ENCODE results near the gene ABCB11. TPM values are rescaled to one million over a fixed set of nuclear protein-coding genes. Genes with fewer than 3 reads are reported as not detected.

ABCB11 gene
- total RNA-seq, 1 donor from 2014 or later: 0.05 TPM

DNA sequence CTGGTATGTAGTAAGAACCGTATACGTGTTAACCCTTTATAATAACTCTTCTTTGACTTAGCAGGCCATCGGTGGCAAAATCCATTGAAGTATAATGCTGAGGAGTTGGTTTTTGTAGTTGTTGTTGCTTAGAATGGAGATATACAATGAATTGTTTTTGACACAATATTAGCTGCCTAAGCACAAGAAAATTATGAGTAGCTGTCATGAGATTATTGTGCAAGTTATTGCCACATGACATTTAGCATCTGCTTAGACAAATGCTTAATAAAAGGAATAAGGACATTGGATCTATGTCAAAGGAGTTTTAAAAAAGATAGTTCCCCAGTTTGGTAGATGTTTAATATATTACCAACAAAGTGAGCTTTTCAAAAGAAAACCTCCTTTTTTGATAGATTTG lies 59.9 kb downstream of the ABCB11 start:
- H3K27ac ChIP-seq (replicated peaks): no peak overlapping the region
- DNase-seq: no peak
- H3K36me3 ChIP-seq: no peaks in the 10 kb centered on the region
- peaks cover 5% of the 10 kb centered on the region for H3K4me1 ChIP-seq
- H3K9me3 ChIP-seq (replicated peaks): no peaks in the 10 kb centered on the region
- TF ChIP-seq, protein P1, sequence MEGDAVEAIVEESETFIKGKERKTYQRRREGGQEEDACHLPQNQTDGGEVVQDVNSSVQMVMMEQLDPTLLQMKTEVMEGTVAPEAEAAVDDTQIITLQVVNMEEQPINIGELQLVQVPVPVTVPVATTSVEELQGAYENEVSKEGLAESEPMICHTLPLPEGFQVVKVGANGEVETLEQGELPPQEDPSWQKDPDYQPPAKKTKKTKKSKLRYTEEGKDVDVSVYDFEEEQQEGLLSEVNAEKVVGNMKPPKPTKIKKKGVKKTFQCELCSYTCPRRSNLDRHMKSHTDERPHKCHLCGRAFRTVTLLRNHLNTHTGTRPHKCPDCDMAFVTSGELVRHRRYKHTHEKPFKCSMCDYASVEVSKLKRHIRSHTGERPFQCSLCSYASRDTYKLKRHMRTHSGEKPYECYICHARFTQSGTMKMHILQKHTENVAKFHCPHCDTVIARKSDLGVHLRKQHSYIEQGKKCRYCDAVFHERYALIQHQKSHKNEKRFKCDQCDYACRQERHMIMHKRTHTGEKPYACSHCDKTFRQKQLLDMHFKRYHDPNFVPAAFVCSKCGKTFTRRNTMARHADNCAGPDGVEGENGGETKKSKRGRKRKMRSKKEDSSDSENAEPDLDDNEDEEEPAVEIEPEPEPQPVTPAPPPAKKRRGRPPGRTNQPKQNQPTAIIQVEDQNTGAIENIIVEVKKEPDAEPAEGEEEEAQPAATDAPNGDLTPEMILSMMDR (IDR thresholded peaks at IDR 0.05; ENCODE audit: borderline replicate concordance): no peak
- no peak overlapping the region for H3K4me3 ChIP-seq
- intact Hi-C loops (cut with micrococcal nuclease): no loop called here
- no peaks in the 10 kb centered on the region for H3K27me3 ChIP-seq (ENCODE audit: low read depth)

DNA sequence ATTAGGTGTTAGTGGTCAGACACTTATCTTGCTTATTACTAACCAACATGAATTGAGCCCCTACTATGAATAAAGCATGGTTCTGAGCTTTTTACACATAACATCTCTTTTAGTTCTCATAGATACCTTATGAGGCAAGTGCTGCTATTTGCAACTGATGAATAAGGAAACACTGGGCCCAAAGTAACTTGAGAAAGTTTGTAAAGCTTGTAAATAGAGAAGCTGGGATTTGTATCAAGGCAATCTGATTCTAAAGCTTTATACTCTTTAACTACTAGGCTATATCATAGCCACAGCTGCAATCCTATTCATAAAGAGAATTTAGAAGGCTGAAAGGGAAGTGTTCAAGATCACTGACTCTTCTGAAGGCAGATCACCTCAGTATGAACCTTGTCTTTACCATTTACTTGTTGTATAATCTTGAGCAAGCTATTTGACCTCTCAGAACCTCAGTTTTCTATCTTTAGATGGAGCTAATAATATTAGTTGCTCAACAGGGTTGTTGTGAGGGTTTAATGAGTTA lies 60.4 kb downstream of the ABCB11 start:
- no peak overlapping the region for H3K27ac ChIP-seq (replicated peaks)
- no peaks in the 10 kb centered on the region for H3K9me3 ChIP-seq (replicated peaks)
- DNase-seq: no peak
- peaks cover under 1% of the 10 kb centered on the region for H3K4me1 ChIP-seq
- H3K36me3 ChIP-seq: no peaks in the 10 kb centered on the region
- intact Hi-C loops (cut with micrococcal nuclease): no loop called here
- no peaks in the 10 kb centered on the region for H3K27me3 ChIP-seq (ENCODE audit: low read depth)
- TF ChIP-seq, protein P1 (IDR thresholded peaks at IDR 0.05; ENCODE audit: borderline replicate concordance): no peak
- H3K4me3 ChIP-seq: no peak overlapping the region

DNA sequence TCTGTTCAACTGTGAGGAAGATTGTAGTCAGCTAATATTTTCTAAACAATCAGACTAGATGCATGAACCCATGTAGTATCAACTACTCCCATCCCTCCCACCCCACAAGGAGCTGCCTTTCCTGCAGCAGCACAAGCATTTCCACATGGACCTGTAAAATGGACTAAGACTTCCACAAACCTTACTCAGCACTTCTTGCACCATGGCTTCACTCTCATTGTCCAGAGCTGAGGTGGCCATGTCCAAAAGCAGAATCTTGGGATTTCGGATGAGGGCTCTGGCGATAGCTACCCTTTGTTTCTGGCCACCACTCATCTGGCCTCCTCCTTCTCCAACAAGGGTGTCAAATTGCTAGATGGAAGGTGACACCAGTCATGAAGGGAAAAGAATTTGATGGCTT lies 61.3 kb downstream of the ABCB11 start:
- no peaks in the 10 kb centered on the region for H3K4me1 ChIP-seq
- TF ChIP-seq, protein P1 (IDR thresholded peaks at IDR 0.05; ENCODE audit: borderline replicate concordance): no peak
- no peaks in the 10 kb centered on the region for H3K36me3 ChIP-seq
- no peak overlapping the region for H3K27ac ChIP-seq (replicated peaks)
- H3K9me3 ChIP-seq (replicated peaks): no peaks in the 10 kb centered on the region
- intact Hi-C loops (cut with micrococcal nuclease): loop anchor here (10.0 kb wide), 2 partner anchors 145 to 175 kb away; no protein-coding TSS in a partner anchor
- H3K4me3 ChIP-seq: no peak overlapping the region
- no peaks in the 10 kb centered on the region for H3K27me3 ChIP-seq (ENCODE audit: low read depth)
- no peak for DNase-seq

DNA sequence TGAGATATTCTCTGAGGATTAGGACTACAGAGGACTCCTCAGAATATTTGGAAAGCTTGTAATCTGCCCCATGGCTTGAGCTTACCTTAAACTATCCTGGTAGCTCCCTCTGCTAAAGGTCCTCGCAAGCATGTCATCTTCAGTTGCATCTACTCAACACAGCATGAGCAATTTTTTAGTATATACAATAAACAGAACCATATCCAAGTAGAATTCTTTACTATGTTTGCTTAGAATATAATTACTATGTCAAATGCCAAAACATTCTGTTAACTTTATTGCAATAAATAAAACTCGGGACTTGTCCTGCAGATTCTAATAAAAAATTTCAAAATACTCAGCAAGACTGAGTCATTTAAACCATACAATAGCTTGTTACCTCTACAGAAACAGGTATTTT lies 62.8 kb downstream of the ABCB11 start:
- H3K27me3 ChIP-seq (ENCODE audit: low read depth): no peaks in the 10 kb centered on the region
- no peak overlapping the region for H3K4me3 ChIP-seq
- TF ChIP-seq, protein P1 (IDR thresholded peaks at IDR 0.05; ENCODE audit: borderline replicate concordance): no peak
- H3K27ac ChIP-seq (replicated peaks): no peak overlapping the region
- no peak for DNase-seq
- no peaks in the 10 kb centered on the region for H3K36me3 ChIP-seq
- H3K9me3 ChIP-seq (replicated peaks): no peaks in the 10 kb centered on the region
- intact Hi-C loops (cut with micrococcal nuclease): loop anchor here (10.0 kb wide), 2 partner anchors 146 to 176 kb away; no protein-coding TSS in a partner anchor
- H3K4me1 ChIP-seq: no peaks in the 10 kb centered on the region

DNA sequence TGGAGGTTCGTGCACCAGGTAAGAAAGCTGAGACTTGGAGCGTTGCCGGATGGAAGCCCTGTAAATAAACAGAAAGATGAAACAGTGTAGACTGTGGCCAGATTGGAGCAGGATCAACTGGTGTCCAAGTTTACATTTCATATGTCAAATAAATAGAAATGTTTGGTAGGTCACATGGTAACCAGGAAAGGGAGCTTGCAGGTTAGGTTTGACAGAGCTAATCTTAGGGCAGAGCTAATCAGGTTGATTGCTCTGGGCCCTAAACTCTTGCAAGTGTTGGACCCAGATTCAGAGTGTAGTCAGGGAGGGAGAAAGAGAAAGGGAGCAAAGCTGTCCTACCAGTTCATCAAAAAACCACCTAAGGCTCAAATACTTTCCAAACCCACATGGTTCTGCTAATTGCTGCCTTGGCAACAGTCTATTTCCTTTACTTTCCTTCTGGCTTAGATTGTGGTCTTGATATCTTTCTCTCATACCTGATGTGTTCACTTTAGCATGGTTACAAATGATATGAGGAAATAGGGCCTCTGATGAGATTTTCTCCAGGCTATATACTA lies 66.8 kb downstream of the ABCB11 start:
- Histone ChIP-seq H3K4me1 (no peaks in the 10 kb centered on the region), H3K27ac (replicated peaks) (no peak overlapping the region), H3K36me3 (no peaks in the 10 kb centered on the region), H3K4me3 (no peak overlapping the region), H3K9me3 (replicated peaks) (no peaks in the 10 kb centered on the region), H3K27me3 (ENCODE audit: low read depth) (no peaks in the 10 kb centered on the region)
- intact Hi-C loops (cut with micrococcal nuclease): loop anchor here (10.0 kb wide), 2 partner anchors 150 to 180 kb away; no protein-coding TSS in a partner anchor
- TF ChIP-seq, protein P1 (IDR thresholded peaks at IDR 0.05; ENCODE audit: borderline replicate concordance): no peak
- DNase-seq: no peak
